Measurements from ENCODE around the gene PJVK. TPM values are rescaled to one million over a fixed set of nuclear protein-coding genes. Genes with fewer than 3 reads are reported as not detected.

The PJVK gene
- total and polyA plus RNA-seq, 2 of the 13 experiments (the other 11 are each of a cell fraction or from before 2014, with no cell fraction given) = 1.2 to 2.6 TPM

- TF ChIP-seq ZNF646 (CRISPR knock-in tag; IDR thresholded peaks at IDR 0.05) (no peak), TERF1 (CRISPR knock-in tag; IDR thresholded peaks at IDR 0.05) (no peak), FOXO4 (CRISPR knock-in tag; conservative IDR thresholded peaks at IDR 0.05) (no peak), NFE2L1 (CRISPR knock-in tag; IDR thresholded peaks at IDR 0.05; ENCODE audit: borderline replicate concordance) (no peak), TEF (CRISPR knock-in tag; IDR thresholded peaks at IDR 0.05) (no peak), ZNF720 (CRISPR knock-in tag; IDR thresholded peaks at IDR 0.05) (no peak)
These were observed 32.8 kb upstream of the PJVK start (continued) for GRCh38 chr2:178418426-178418825.
